ENCODE data around the gene ZMYND11.
"Not testable (repeated sequence)": the region's sequence is repeated elsewhere in the genome, so short reads cannot be mapped to it uniquely, and the experiment has no call there.

The ZMYND11 gene

DNA sequence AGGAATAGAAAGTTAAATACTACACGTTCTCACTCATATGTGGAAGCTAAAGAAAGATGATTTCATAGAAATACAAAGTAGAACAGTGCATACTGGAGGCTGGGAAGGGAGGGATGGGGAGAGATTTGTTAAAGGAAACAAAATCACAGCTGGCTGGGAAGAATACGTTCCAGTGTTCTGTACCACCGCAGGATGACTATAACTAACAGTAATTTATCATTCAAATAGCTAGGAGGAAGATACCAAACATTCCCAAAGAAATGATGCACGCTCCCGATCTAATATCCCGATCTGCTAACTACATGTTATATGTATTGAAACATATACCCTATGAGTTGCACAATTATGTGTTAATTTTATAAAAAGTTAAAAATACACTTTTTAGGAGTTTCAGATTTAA lies 162.3 kb downstream of the ZMYND11 start:
- TF ChIP-seq, protein P1, sequence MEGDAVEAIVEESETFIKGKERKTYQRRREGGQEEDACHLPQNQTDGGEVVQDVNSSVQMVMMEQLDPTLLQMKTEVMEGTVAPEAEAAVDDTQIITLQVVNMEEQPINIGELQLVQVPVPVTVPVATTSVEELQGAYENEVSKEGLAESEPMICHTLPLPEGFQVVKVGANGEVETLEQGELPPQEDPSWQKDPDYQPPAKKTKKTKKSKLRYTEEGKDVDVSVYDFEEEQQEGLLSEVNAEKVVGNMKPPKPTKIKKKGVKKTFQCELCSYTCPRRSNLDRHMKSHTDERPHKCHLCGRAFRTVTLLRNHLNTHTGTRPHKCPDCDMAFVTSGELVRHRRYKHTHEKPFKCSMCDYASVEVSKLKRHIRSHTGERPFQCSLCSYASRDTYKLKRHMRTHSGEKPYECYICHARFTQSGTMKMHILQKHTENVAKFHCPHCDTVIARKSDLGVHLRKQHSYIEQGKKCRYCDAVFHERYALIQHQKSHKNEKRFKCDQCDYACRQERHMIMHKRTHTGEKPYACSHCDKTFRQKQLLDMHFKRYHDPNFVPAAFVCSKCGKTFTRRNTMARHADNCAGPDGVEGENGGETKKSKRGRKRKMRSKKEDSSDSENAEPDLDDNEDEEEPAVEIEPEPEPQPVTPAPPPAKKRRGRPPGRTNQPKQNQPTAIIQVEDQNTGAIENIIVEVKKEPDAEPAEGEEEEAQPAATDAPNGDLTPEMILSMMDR (IDR thresholded peaks at IDR 0.05; ENCODE audit: low read depth, low read length, missing control alignments) = no peak
- no peak overlapping the region for H3K4me3 ChIP-seq (ENCODE audit: low read depth, low read length)
- no peak for DNase-seq (ENCODE audit: low read depth)
- in situ Hi-C loops (cut with HindIII; ENCODE audit: low sequenced_read_pairs) = no loop called here

DNA sequence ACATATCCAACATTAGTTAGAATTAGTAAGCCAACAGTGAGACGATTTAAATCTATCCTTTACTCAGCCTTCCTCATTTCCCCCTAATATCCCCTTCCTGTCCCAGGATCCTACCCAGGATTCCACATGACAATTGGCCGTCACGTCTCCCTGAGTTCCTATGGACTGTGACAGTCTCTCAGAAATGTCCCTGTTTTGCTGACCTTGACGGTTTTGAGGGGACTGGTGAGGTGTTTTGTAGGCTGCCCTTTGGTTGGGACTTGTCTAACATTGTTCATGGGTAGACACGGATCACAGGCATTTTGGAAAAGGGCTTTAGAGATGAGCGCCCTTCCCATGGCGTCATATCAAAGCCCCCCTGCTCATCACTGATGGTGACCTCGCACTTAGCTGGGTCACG lies 162.8 kb downstream of the ZMYND11 start:
- H3K4me3 ChIP-seq (ENCODE audit: low read depth, low read length) = no peak overlapping the region
- in situ Hi-C loops (cut with HindIII; ENCODE audit: low sequenced_read_pairs) = no loop called here
- TF ChIP-seq, protein P1 (IDR thresholded peaks at IDR 0.05; ENCODE audit: low read depth, low read length, missing control alignments) = no peak
- no peak for DNase-seq (ENCODE audit: low read depth)

DNA sequence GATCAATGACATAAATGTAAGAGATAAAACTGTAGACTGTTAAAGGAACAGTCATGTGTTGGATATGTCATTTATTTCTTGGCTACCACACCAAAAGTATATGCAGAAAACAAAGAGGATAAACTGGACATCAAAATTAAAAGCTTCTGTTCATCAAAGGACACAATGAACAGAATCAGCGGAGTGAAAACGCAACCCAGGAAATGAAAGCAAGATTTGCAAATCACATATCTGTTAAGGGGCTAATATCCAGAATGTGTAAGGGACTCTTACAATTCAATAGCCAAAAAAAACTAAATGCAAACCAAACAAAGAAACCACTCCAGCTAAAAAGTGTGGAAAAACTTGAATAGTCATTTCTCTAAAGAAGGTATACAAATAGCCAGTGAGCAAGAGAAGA lies 164.3 kb downstream of the ZMYND11 start:
- DNase-seq (ENCODE audit: low read depth) = no peak
- in situ Hi-C loops (cut with HindIII; ENCODE audit: low sequenced_read_pairs) = no loop called here

DNA sequence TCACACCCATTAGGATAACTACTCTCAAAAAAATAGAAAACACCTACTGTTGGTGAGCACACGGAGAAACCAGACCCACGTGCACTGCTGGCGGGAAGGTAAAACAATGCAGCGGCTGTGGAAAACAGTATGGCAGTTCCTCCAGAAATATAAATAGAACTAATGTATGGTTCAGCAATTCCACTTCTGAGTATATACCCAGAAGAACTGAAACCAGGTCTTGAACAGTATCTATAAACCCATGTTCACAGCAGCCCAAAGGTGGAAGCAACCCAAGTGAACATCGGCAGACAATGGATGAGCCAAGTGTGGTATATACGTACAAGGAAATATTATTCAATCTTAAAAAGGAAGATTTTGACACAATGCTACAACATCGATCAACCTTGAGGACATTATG lies 164.7 kb downstream of the ZMYND11 start:
- no peak overlapping the region for H3K4me3 ChIP-seq (ENCODE audit: low read depth, low read length)
- no peak for DNase-seq (ENCODE audit: low read depth)
- TF ChIP-seq, protein P1 (IDR thresholded peaks at IDR 0.05; ENCODE audit: low read depth, low read length, missing control alignments) = no peak
- in situ Hi-C loops (cut with HindIII; ENCODE audit: low sequenced_read_pairs) = no loop called here

More for the DNA sequence above, 164.3 kb downstream of the ZMYND11 start:
- H3K4me3 ChIP-seq (ENCODE audit: low read depth, low read length) = no peak overlapping the region
- TF ChIP-seq, protein P1 (IDR thresholded peaks at IDR 0.05; ENCODE audit: low read depth, low read length, missing control alignments) = no peak

DNA sequence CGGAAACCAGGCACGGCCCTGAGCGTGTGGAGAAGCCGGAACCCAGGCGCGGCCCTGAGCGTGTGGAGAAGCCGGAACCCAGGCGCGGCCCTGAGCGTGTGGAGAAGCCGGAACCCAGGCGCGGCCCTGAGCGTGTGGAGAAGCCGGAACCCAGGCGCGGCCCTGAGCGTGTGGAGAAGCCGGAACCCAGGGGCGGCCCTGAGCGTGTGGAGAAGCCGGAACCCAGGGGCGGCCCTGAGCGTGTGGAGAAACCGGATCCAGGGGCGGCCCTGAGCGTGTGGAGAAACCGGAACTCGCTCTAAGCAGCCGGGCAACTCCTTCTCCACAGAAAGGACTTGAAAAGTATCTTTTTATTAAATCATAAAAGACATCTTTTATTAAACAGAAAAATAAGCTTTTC lies 165.3 kb downstream of the ZMYND11 start:
- DNase-seq (ENCODE audit: low read depth); H3K4me3 ChIP-seq (ENCODE audit: low read depth, low read length); in situ Hi-C loops (cut with HindIII; ENCODE audit: low sequenced_read_pairs): not testable (repeated sequence)

DNA sequence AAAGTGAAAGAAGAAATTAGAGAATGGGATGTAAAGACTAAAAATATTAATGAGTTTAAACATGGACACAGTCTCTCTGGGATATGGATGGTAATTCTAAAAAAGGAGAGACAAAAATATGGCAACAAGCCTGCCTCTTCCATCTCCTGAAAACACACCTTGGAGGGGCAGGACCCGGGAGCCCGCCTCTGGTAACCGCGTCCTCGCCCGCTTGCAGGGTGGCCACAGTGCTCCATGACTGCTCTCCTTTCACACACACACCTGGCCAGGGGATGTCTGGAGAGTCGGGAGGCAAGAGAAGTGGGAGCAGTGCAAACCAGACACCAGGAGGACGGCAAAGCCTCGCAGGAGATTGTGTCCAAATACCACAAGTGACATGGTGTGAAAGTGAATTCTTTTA lies 166.3 kb downstream of the ZMYND11 start:
- in situ Hi-C loops (cut with HindIII; ENCODE audit: low sequenced_read_pairs) = no loop called here
- no peak for DNase-seq (ENCODE audit: low read depth)
- TF ChIP-seq, protein P1 (IDR thresholded peaks at IDR 0.05; ENCODE audit: low read depth, low read length, missing control alignments) = no peak
- H3K4me3 ChIP-seq (ENCODE audit: low read depth, low read length) = no peak overlapping the region

Measured in astrocyte of the cerebellum (primary cell).